HG03442 (cell line): Measurements from ENCODE around the gene NSRP1.
"Not testable (repeated sequence)": the region's sequence is repeated elsewhere in the genome, so short reads cannot be mapped to it uniquely, and the experiment has no call there.

Experiments
- ATAC-seq: cut with Tn5 transposase; IDR thresholded peaks from one replicate; pipeline ENCODE4 v1.9.1; 2021; ENCODE audit warnings: mild to moderate bottlenecking, moderate library complexity; ENCODE audit not compliant: unreplicated experiment

The NSRP1 gene

GRCh38 chr17:30116661-30117551 lies at the start of gene NSRP1:
NSRP1 (plus strand) TSS chr17:30116816; CDS start chr17:30116844, 28 bp downstream.
- peak; percentile 83 for ATAC-seq

- ATAC-seq, result no peak
Observed at GRCh38 chr17:30068465-30068864, 48.2 kb upstream of the NSRP1 start.

GRCh38 chr17:30074254-30074653 lies 42.4 kb upstream of the NSRP1 start:
- no peak for ATAC-seq

GRCh38 chr17:30074730-30075129 lies 41.9 kb upstream of the NSRP1 start:
- no peak for ATAC-seq

- ATAC-seq, result no peak
Observed at GRCh38 chr17:30082773-30083172, 33.8 kb upstream of the NSRP1 start.

GRCh38 chr17:30084788-30085187 lies 31.8 kb upstream of the NSRP1 start:
- ATAC-seq, result no peak

- no peak for ATAC-seq
Observed at GRCh38 chr17:30086896-30087295, 29.7 kb upstream of the NSRP1 start.

- not testable (repeated sequence) for ATAC-seq
Observed at GRCh38 chr17:30087431-30087830, 29.2 kb upstream of the NSRP1 start.

GRCh38 chr17:30091121-30091670 lies 25.4 kb upstream of the NSRP1 start:
- no peak for ATAC-seq

- no peak for ATAC-seq
Observed at GRCh38 chr17:30091771-30092170, 24.8 kb upstream of the NSRP1 start.

GRCh38 chr17:30092886-30093285 lies 23.7 kb upstream of the NSRP1 start:
- no peak for ATAC-seq

- ATAC-seq, result no peak
Observed at GRCh38 chr17:30093463-30094147, 23.0 kb upstream of the NSRP1 start.

- ATAC-seq, result no peak
Observed at GRCh38 chr17:30095507-30096244, 20.9 kb upstream of the NSRP1 start.

- no peak for ATAC-seq
Observed at GRCh38 chr17:30101686-30102390, 14.8 kb upstream of the NSRP1 start.

- ATAC-seq, result no peak
Observed at GRCh38 chr17:30103921-30104320, 12.7 kb upstream of the NSRP1 start.

- ATAC-seq, result no peak
Observed at GRCh38 chr17:30104575-30105339, 11.9 kb upstream of the NSRP1 start.

- ATAC-seq, result no peak
Observed at GRCh38 chr17:30112794-30113193, 3.8 kb upstream of the NSRP1 start.

GRCh38 chr17:30113213-30113612 lies 3.4 kb upstream of the NSRP1 start:
- no peak for ATAC-seq

- ATAC-seq, result no peak
Observed at GRCh38 chr17:30116345-30116660, 313 bp upstream of the NSRP1 start.

- no peak for ATAC-seq
Observed at GRCh38 chr17:30117675-30118081, 1.1 kb downstream of the NSRP1 start.
